Measurements from ENCODE around the gene IRGQ. TPM values are rescaled to one million over a fixed set of nuclear protein-coding genes. Genes with fewer than 3 reads are reported as not detected.
"Not testable (repeated sequence)": the region's sequence is repeated elsewhere in the genome, so short reads cannot be mapped to it uniquely, and the experiment has no call there.

Gene IRGQ
- total RNA-seq, 1 experiment from 2014 or later = 15.8 TPM

- DNase-seq (ENCODE audit: low read depth) = no peak
Observed at GRCh38 chr19:43599635-43600295, 3.8 kb upstream of the IRGQ start.

- no peak for DNase-seq (ENCODE audit: low read depth)
Observed at GRCh38 chr19:43598445-43599240, 2.7 kb upstream of the IRGQ start.

- DNase-seq (ENCODE audit: low read depth) = no peak
Observed at GRCh38 chr19:43597876-43598275, 1.9 kb upstream of the IRGQ start.

GRCh38 chr19:43596842-43597461 lies 1.0 kb upstream of the IRGQ start:
- DNase-seq (ENCODE audit: low read depth) = no peak

DNA sequence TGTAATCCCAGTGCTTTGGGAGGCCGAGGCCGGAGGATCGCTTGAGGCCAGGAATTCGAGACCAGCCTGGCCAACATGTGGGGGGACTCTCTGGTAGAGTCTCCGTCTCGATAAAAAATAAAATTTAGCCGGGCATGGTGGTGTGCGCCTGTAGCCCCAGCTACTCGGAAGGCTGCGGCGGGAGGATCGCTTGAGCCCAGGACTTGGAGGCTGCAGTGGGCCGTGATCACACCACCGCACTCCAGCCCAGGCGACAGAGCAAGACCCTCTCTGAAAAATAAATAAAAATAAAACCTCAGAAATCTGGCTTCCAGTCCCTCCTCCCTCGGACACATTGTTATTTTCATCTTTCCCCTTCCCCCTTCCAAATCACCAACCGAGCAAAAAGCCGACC lies 332 bp downstream of the IRGQ start:
- DNase-seq (ENCODE audit: low read depth) = no peak

GRCh38 chr19:43594710-43595604 lies 977 bp downstream of the IRGQ start:
- DNase-seq (ENCODE audit: low read depth) = peak; percentile 78

GRCh38 chr19:43594081-43594697 lies 1.7 kb downstream of the IRGQ start:
- DNase-seq (ENCODE audit: low read depth) = no peak

DNA sequence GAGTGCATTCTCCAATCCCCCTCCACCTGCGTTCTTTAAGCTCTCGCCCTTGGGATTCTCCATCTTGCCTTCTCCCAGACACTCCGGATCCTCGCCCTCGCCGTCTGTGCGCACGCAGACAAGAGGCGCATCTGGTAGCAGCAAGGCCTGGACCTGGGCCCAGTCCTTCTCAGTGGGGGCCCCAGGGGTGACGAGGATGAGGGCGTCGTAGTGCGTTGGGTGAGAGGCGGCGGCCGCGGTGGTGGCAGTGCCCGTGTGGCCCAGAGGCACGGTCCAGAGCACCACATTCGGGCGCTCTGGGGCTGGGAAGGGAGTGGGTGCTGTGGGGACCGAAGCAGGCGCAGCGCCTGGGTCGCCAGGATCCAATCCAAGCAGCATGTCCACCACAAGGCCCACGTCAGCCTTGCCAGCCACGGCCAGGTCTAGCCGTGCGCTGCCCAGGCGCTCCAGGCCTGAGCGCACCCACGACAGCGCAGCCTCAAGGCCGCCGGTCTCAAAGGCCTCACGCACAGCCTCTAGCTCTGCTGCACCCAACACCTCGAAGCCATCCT lies 3.1 kb downstream of the IRGQ start:
- no peak for DNase-seq (ENCODE audit: low read depth)

- DNase-seq (ENCODE audit: low read depth) = no peak
Observed at GRCh38 chr19:43591904-43592772, 3.8 kb downstream of the IRGQ start.

- DNase-seq (ENCODE audit: low read depth) = no peak
Observed at GRCh38 chr19:43589678-43590077, 6.3 kb downstream of the IRGQ start.

DNA sequence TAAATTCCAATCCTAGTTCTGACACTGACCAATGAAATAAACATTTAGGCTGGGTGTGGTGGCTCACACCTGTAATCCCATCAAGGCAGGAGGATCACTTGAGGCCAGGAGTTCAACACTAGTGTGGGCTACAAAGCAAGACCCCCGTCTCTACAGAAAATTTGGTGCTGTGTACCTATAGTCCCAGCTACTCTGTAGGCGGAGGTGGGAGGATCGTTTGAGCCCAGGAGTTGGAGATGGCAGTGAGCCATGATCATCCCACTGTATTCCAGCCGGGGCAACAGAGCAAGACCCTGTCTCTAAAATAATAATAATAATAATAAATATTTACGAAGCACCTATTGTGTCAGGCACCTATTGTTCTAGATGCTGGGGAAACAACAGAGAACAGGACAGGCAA lies 6.7 kb downstream of the IRGQ start:
- no peak for DNase-seq (ENCODE audit: low read depth)

- not testable (repeated sequence) for DNase-seq (ENCODE audit: low read depth)
Observed at GRCh38 chr19:43587029-43587428, 8.9 kb downstream of the IRGQ start.

DNA sequence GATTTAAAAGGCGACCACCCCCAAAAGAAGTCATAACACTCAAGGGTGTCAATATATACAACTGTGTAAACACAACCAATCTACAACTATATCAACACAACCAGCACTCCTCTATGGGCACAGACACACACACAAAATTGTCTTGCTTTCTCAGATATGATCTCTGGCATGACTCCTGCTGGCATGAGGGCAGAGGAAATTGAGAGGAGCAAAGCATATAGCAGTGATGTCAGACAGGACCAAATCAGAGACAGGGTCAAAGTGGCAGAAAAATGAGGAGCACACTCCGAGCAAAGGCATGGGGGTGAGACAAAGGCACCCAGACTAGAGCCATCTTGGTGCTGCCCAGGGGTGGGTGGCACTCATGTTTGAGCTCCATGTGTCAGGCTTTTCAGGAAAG lies 9.6 kb downstream of the IRGQ start:
- DNase-seq (ENCODE audit: low read depth) = no peak

GRCh38 chr19:43584484-43584883 lies 11.4 kb downstream of the IRGQ start:
- no peak for DNase-seq (ENCODE audit: low read depth)

DNA sequence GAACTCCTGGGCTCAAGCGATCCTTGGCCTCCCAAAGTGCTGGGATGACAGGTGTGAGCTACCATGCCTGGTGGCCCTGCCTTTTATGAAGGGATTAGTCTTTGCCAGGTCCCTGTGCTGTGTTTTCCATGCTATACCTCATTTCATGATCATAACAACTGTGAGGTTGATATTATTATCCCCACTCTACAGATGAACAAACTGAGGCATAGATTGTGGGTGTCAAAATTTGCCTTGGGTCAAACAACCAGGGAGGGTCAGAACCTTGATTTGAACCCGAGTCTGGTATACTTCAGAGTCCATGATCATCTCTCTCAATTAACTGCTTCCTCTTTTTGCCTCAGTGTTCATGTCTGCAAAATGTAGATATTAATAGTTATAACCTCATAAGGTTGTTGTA lies 13.4 kb downstream of the IRGQ start:
- DNase-seq (ENCODE audit: low read depth) = no peak

DNA sequence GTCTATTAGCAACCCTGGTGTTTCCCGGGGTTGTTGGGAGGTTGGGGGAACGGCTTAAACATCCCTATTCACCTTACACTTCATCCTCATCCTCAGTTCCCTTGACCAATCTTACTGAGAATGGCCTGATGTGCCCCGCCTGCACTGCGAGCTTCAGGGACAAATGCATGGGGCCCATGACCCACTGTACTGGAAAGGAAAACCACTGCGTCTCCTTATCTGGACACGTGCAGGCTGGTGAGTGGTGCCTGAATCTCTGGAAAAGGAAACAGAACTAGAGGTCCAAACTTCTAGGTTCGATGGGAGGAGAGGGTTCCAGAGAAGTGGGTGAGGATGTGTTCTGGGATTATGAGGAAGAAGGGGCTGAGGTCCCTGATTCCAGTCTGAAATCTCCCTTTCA lies 14.5 kb downstream of the IRGQ start:
- no peak for DNase-seq (ENCODE audit: low read depth)

DNA sequence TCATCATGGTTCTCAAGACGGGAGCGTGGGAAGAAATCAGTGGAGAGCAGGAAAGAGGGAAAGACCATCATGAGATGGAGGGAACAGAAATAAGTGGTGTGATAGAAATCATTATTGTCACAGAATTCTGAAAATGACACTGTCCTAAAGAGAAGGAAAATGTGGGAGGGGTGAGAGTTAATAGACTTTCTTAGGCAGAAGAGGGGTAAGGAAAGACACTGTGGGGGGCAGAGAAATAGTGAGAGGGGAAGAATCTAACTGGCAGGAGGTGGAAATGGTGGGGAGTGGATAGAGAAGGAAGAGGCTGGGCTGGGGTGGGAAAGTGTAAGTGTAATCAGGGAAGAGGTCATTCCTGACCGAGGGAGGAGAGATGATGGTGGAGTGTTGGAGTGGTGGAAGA lies 17.1 kb downstream of the IRGQ start:
- no peak for DNase-seq (ENCODE audit: low read depth)

DNA sequence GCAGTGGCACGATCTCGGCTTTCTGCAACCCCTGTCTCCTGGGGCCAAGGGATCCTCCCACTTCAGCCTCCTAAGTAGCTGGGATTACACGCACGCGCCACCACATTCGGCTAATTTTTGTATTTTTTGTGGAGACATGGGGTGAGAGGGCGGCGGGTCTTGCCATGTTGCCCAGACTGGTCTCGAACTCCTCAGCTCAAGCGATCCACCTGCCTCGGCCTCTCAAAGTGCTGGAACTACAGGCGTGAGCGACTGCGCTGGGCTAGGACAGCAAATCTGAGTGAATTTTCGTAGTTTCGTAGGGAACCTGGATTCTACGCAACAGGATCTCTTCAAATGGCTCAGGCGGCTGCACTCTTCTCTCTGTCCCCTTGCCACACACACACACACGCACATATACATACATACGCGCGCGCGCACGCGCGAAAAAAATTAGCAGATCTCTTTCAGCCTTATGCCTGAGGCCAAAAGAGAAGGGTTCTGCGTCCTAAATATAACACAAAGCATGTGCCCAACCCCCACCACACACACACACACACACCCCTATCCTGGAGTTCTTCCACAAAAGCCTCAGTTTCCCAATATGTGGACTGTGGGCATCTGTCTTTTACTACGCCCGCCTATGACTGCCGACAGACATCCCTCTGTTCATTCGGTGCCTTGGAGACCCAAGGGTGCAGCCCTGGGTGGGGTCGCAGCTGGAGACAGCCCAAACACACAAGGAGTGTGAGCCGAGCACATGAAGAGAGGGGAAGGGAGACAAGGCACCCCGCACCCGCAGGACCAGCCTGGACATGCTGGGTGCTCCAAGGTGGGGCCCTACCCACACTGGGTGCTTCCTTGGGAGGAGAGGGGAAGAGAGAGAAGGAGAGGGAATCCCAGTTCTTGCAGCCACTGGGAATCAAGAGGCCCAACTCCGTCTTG lies 19.7 kb downstream of the IRGQ start:
- no peak for DNase-seq (ENCODE audit: low read depth)
